GM12872 (cell line): Measurements from ENCODE around the gene DKC1.

Source experiments
- CTCF ChIP-seq: IDR thresholded peaks from 3 replicates; pipeline ENCODE4 v1.5.1; 2011; ENCODE audit warnings: low read depth, mild to moderate bottlenecking, low read length, moderate library complexity; ENCODE audit not compliant: insufficient read depth

The DKC1 gene

GRCh38 chrX:154751669-154752271 is 10.9 kb upstream of the DKC1 start:
- TF ChIP-seq CTCF = no peak

GRCh38 chrX:154758696-154759095 is 4.0 kb upstream of the DKC1 start:
- no peak for TF ChIP-seq CTCF

GRCh38 chrX:154761977-154762536 is 607 bp upstream of the DKC1 start:
- TF ChIP-seq CTCF = no peak

- no peak for TF ChIP-seq CTCF
Observed at GRCh38 chrX:154774622-154775021, 12.0 kb downstream of the DKC1 start.

- TF ChIP-seq CTCF = no peak
Observed at GRCh38 chrX:154775419-154776349, 13.0 kb downstream of the DKC1 start.

- TF ChIP-seq CTCF = no peak
Observed at GRCh38 chrX:154776753-154777152, 14.1 kb downstream of the DKC1 start.

- no peak for TF ChIP-seq CTCF
Observed at GRCh38 chrX:154779261-154779660, 16.6 kb downstream of the DKC1 start.
